NOMO-1 (cell line): ENCODE measurements around the gene CHCHD4.

Experiments used
- DNase-seq, 2 experiments: peaks; one replicate each; lab custom pipeline; 2025; ENCODE audit not compliant: unreplicated experiment in 2 of 2; lab: John Stamatoyannopoulos, UW

The CHCHD4 gene

GRCh38 chr3:14150491-14151230 is 26.0 kb upstream of the CHCHD4 start:
- no peak for DNase-seq

GRCh38 chr3:14150078-14150477 is 25.4 kb upstream of the CHCHD4 start:
- DNase-seq, result no peak

GRCh38 chr3:14148041-14148985 is 23.6 kb upstream of the CHCHD4 start:
- no peak for DNase-seq

- DNase-seq, result no peak
These were observed 22.9 kb upstream of the CHCHD4 start for GRCh38 chr3:14147617-14148016.

GRCh38 chr3:14147066-14147435 is 22.4 kb upstream of the CHCHD4 start:
- DNase-seq, result no peak

GRCh38 chr3:14146381-14147065 is 21.9 kb upstream of the CHCHD4 start:
- DNase-seq, result no peak

- peak in 1 of 2 experiments; percentile 7 for DNase-seq
These were observed 21.2 kb upstream of the CHCHD4 start for GRCh38 chr3:14145670-14146380.

- DNase-seq, result no peak
These were observed 20.6 kb upstream of the CHCHD4 start for GRCh38 chr3:14145236-14145635.

- peak; percentile 79 to 97 for DNase-seq
These were observed 19.9 kb upstream of the CHCHD4 start for GRCh38 chr3:14144423-14145075.

- peak in 1 of 2 experiments; percentile 45 for DNase-seq
These were observed 18.9 kb upstream of the CHCHD4 start for GRCh38 chr3:14143271-14144225.

- DNase-seq, result no peak
These were observed 18.0 kb upstream of the CHCHD4 start for GRCh38 chr3:14142567-14143270.

- no peak for DNase-seq
These were observed 17.1 kb upstream of the CHCHD4 start for GRCh38 chr3:14141602-14142341.

GRCh38 chr3:14141144-14141543 is 16.5 kb upstream of the CHCHD4 start:
- DNase-seq, result no peak

GRCh38 chr3:14140668-14141067 is 16.0 kb upstream of the CHCHD4 start:
- no peak for DNase-seq

GRCh38 chr3:14139771-14140170 is 15.1 kb upstream of the CHCHD4 start:
- no peak for DNase-seq

GRCh38 chr3:14138878-14139655 is 14.4 kb upstream of the CHCHD4 start:
- DNase-seq, result no peak
